Memory B cell (primary cell): ENCODE data around the gene BAZ1A.
A peak's percentile ranks its signal among the peaks of the same experiment; 100 is the strongest.

Experiments used
- ATAC-seq: fragments of 150-1000 bp; cut with Tn5 transposase; 2 replicates; pipeline ENCODE4 v1.10.0; 2021; ENCODE audit warnings: low read depth, mild to moderate bottlenecking, moderate library complexity
- DNase-seq, 2 donors: peaks; one replicate each; pipeline ENCODE4 v3.0.0; 2022; ENCODE audit warnings: low spot score in 2 of 2
- H3K27ac Mint-ChIP-seq: one replicate; pipeline ENCODE4 v1.8.0; 2022; ENCODE audit warnings: mild to moderate bottlenecking, moderate library complexity, mixed read lengths
- H3K27me3 Mint-ChIP-seq: one replicate; pipeline ENCODE4 v1.8.0; 2022; ENCODE audit warnings: mixed read lengths
- H3K36me3 Mint-ChIP-seq: one replicate; pipeline ENCODE4 v1.8.0; 2022; ENCODE audit warnings: mild to moderate bottlenecking, mixed read lengths
- H3K4me1 Mint-ChIP-seq: one replicate; pipeline ENCODE4 v1.8.0; 2022; ENCODE audit warnings: mixed read lengths
- H3K4me3 Mint-ChIP-seq: one replicate; pipeline ENCODE4 v1.8.0; 2022; ENCODE audit warnings: mild to moderate bottlenecking, moderate library complexity, mixed read lengths
- H3K9me3 Mint-ChIP-seq: one replicate; pipeline ENCODE4 v1.8.0; 2022; ENCODE audit warnings: mixed read lengths

Gene BAZ1A

GRCh38 chr14:34873589-34874385, 1.4 kb downstream of the BAZ1A start:
- DNase-seq (peak; percentile 79 to 89), ATAC-seq (peak; percentile 70)
- Mint-ChIP-seq H3K27ac (peak overlapping the region; percentile 100), H3K4me1 (peaks cover 16% of the 10 kb centered on the region), H3K27me3 (no peaks in the 10 kb centered on the region), H3K4me3 (peak overlapping the region; percentile 93), H3K36me3 (peaks cover 3% of the 10 kb centered on the region), H3K9me3 (no peaks in the 10 kb centered on the region)

DNA sequence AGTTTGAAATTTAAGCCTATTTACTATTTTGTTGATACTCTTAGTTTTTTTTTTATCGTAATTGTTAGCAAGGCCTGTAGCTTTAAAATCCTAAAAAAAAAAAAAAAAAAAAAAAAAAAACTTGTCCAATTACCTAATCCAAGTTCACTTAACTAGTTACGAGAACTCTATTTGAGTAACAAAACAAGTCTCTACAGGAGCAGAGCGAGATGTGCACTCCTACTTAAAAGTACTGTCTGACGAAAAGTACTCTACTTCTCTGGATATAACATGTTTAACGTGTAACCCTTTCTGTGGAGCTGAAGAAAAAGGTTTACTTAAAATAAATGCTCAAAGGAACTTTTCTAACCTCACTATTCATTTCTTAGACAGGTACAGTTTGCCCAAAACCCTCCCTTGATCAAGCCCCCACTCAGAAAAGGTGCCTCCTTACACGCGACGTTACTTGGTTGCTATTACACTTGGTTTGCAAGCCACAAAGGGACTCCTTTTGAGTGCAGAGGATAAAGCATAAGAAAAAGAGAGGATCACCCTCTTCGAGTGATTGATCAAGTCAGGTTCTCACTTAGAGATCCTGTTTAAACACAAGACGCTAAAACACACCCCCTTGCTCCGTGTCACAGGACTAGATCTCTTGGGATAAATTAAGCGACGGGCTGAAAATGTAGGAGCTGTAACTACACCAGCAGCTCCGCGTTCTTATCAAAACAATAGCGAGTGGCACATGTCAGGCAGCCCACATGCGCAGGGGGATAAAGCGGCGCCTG, 2.2 kb downstream of the BAZ1A start:
- H3K27ac Mint-ChIP-seq = peak overlapping the region; percentile 100
- H3K36me3 Mint-ChIP-seq = peaks cover 3% of the 10 kb centered on the region
- peaks cover 20% of the 10 kb centered on the region for H3K4me1 Mint-ChIP-seq
- DNase-seq (no peak), ATAC-seq (peak; percentile 1)
- no peaks in the 10 kb centered on the region for H3K9me3 Mint-ChIP-seq
- peak overlapping the region; percentile 93 for H3K4me3 Mint-ChIP-seq
- no peaks in the 10 kb centered on the region for H3K27me3 Mint-ChIP-seq

GRCh38 chr14:34867199-34867598, 8.0 kb downstream of the BAZ1A start:
- peaks cover 3% of the 10 kb centered on the region for H3K36me3 Mint-ChIP-seq
- no peak overlapping the region for H3K4me3 Mint-ChIP-seq
- ATAC-seq = no peak
- H3K4me1 Mint-ChIP-seq = peaks cover 23% of the 10 kb centered on the region
- no peak overlapping the region for H3K27ac Mint-ChIP-seq
- H3K27me3 Mint-ChIP-seq = no peaks in the 10 kb centered on the region
- no peak for DNase-seq
- no peaks in the 10 kb centered on the region for H3K9me3 Mint-ChIP-seq

GRCh38 chr14:34865889-34866574, 9.1 kb downstream of the BAZ1A start:
- ATAC-seq = no peak
- Mint-ChIP-seq H3K36me3 (peaks cover 9% of the 10 kb centered on the region), H3K27ac (no peak overlapping the region), H3K27me3 (no peaks in the 10 kb centered on the region), H3K4me3 (no peak overlapping the region), H3K9me3 (no peaks in the 10 kb centered on the region), H3K4me1 (peaks cover 22% of the 10 kb centered on the region)
- DNase-seq = no peak

DNA sequence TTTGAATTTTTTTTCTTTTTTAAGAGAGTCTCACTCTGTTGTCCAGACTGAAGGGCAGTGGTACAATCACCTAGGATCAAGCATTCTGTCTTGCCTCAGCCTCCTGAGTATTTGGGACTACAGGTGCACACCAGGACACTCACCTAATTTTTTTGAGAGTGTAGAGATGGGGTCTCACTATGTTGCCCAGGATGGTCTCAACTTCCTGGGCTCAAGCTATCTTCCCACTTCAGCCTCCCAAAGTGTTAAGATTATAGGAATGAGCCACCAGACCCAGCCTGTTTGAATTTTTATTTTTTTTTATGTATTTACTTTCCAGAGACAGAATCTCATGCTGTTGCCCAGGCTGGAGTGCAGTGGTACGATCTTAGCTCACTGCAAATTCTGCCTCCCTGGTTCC, 11.3 kb downstream of the BAZ1A start:
- Mint-ChIP-seq H3K27me3 (no peaks in the 10 kb centered on the region), H3K4me3 (no peak overlapping the region), H3K36me3 (peaks cover 8% of the 10 kb centered on the region), H3K4me1 (peaks cover 13% of the 10 kb centered on the region), H3K9me3 (no peaks in the 10 kb centered on the region), H3K27ac (no peak overlapping the region)
- no peak for ATAC-seq
- DNase-seq = no peak

GRCh38 chr14:34858765-34859164, 16.4 kb downstream of the BAZ1A start:
- no peaks in the 10 kb centered on the region for H3K27me3 Mint-ChIP-seq
- peaks cover 13% of the 10 kb centered on the region for H3K4me1 Mint-ChIP-seq
- H3K9me3 Mint-ChIP-seq = no peaks in the 10 kb centered on the region
- H3K36me3 Mint-ChIP-seq = peaks cover 23% of the 10 kb centered on the region
- H3K4me3 Mint-ChIP-seq = no peak overlapping the region
- no peak overlapping the region for H3K27ac Mint-ChIP-seq
- DNase-seq (no peak), ATAC-seq (no peak)

- Mint-ChIP-seq H3K36me3 (peaks cover 26% of the 10 kb centered on the region), H3K27me3 (no peaks in the 10 kb centered on the region), H3K9me3 (no peaks in the 10 kb centered on the region), H3K4me3 (peak overlapping the region; percentile 27), H3K4me1 (peaks cover 13% of the 10 kb centered on the region), H3K27ac (peak overlapping the region; percentile 1)
- DNase-seq = no peak
- ATAC-seq = peak; percentile 62
Observed at GRCh38 chr14:34857689-34858449, 17.3 kb downstream of the BAZ1A start.

DNA sequence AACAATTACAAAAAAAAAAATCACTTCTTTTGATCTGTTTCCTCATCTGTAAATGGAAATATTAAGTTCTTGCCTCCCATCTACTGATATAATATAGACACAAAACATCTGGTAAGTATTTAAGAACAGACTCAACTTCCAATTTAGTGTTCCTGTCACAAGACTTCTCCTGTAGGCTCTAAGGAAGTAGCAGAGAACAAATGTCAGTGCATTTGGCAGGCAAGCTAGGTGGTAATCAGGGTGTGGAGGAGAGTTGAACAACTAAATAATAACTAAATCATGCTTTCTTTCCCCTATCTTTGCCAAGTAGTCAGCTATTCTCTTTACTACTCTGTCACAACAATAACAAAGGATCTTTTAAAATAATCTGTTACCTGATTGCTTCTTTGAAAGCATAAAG, 22.1 kb downstream of the BAZ1A start:
- no peaks in the 10 kb centered on the region for H3K9me3 Mint-ChIP-seq
- H3K36me3 Mint-ChIP-seq = peaks cover 19% of the 10 kb centered on the region
- DNase-seq (no peak), ATAC-seq (no peak)
- peaks cover 12% of the 10 kb centered on the region for H3K4me1 Mint-ChIP-seq
- no peak overlapping the region for H3K4me3 Mint-ChIP-seq
- no peaks in the 10 kb centered on the region for H3K27me3 Mint-ChIP-seq
- peak overlapping the region; percentile 40 for H3K27ac Mint-ChIP-seq

GRCh38 chr14:34851395-34851794, 23.8 kb downstream of the BAZ1A start:
- ATAC-seq (no peak), DNase-seq (no peak)
- Mint-ChIP-seq H3K36me3 (peaks cover 10% of the 10 kb centered on the region), H3K27ac (no peak overlapping the region), H3K27me3 (no peaks in the 10 kb centered on the region), H3K4me3 (no peak overlapping the region), H3K9me3 (no peaks in the 10 kb centered on the region), H3K4me1 (peaks cover 5% of the 10 kb centered on the region)

GRCh38 chr14:34845869-34846268, 29.3 kb downstream of the BAZ1A start:
- no peak for ATAC-seq
- peaks cover 16% of the 10 kb centered on the region for H3K36me3 Mint-ChIP-seq
- H3K27ac Mint-ChIP-seq = no peak overlapping the region

GRCh38 chr14:34843011-34843554, 32.1 kb downstream of the BAZ1A start:
- H3K27me3 Mint-ChIP-seq = no peaks in the 10 kb centered on the region
- H3K4me3 Mint-ChIP-seq = no peak overlapping the region
- DNase-seq (no peak), ATAC-seq (no peak)
- H3K4me1 Mint-ChIP-seq = peaks cover 10% of the 10 kb centered on the region
- no peaks in the 10 kb centered on the region for H3K9me3 Mint-ChIP-seq
- peaks cover 15% of the 10 kb centered on the region for H3K36me3 Mint-ChIP-seq
- H3K27ac Mint-ChIP-seq = peak overlapping the region; percentile 75

More at GRCh38 chr14:34845869-34846268, 29.3 kb downstream of the BAZ1A start:
- no peak overlapping the region for H3K4me3 Mint-ChIP-seq
- H3K9me3 Mint-ChIP-seq = no peaks in the 10 kb centered on the region
- peaks cover 13% of the 10 kb centered on the region for H3K4me1 Mint-ChIP-seq
- DNase-seq = no peak
- no peaks in the 10 kb centered on the region for H3K27me3 Mint-ChIP-seq

DNA sequence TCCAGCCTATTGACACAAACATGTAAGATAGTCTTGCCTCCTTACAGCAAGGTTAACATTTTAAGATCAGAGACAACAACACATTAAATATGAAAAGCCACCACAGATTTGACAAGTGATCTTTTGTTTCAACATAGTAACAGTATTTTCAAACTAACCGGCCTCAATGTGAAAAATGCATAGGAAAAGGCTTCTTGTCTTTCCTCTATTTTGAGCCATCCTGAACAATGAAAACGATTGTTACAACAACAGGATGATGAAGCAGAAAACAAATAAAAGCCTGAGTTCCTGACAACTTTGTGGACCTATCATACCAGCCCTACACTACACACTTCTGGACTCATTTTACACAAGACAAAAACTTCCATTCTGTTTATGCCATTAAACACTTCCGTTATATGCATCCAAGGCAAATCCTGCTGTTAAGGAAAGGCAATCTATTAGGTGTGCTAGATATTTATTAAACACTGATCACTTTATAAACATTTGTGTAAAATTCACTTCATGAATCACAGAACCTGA, 37.3 kb downstream of the BAZ1A start:
- Mint-ChIP-seq H3K9me3 (no peaks in the 10 kb centered on the region), H3K4me1 (peaks cover 18% of the 10 kb centered on the region), H3K27ac (no peak overlapping the region), H3K36me3 (peaks cover 9% of the 10 kb centered on the region), H3K27me3 (no peaks in the 10 kb centered on the region), H3K4me3 (no peak overlapping the region)
- DNase-seq (no peak), ATAC-seq (no peak)

- H3K36me3 Mint-ChIP-seq = no peaks in the 10 kb centered on the region
- DNase-seq (no peak), ATAC-seq (no peak)
- H3K27ac Mint-ChIP-seq = peak overlapping the region; percentile 90
- no peaks in the 10 kb centered on the region for H3K9me3 Mint-ChIP-seq
- no peaks in the 10 kb centered on the region for H3K27me3 Mint-ChIP-seq
- H3K4me1 Mint-ChIP-seq = peaks cover 25% of the 10 kb centered on the region
- no peak overlapping the region for H3K4me3 Mint-ChIP-seq
Observed at GRCh38 chr14:34835312-34835711, 39.8 kb downstream of the BAZ1A start.
